NT2/D1 (cell line): Measurements from ENCODE around the gene CACNA1D.

ENCODE experiments used
- DNase-seq: peaks from one replicate; pipeline ENCODE4 v3.0.0-alpha.2; 2011; ENCODE audit warnings: low read depth, low spot score
- H3K27me3 ChIP-seq: 2 replicates; pipeline ENCODE4 v1.6.0; 2011; ENCODE audit warnings: mild to moderate bottlenecking; ENCODE audit not compliant: insufficient read length, insufficient read depth
- H3K36me3 ChIP-seq: 2 replicates; pipeline ENCODE4 v1.6.1; 2011; ENCODE audit warnings: mild to moderate bottlenecking, low read length, mixed read lengths; ENCODE audit not compliant: insufficient read depth, insufficient read length
- H3K4me1 ChIP-seq: 2 replicates; pipeline ENCODE4 v1.5.1; 2011; ENCODE audit not compliant: insufficient read depth, insufficient read length
- H3K4me3 ChIP-seq: 2 replicates; pipeline ENCODE4 v1.5.1; 2011; ENCODE audit warnings: low read depth; ENCODE audit not compliant: insufficient read length
- H3K9ac ChIP-seq: 2 replicates; pipeline ENCODE4 v1.6.0; 2011; ENCODE audit warnings: low read depth; ENCODE audit not compliant: insufficient read length
- H3K9me3 ChIP-seq: 2 replicates; pipeline ENCODE4 v1.5.1; 2011; ENCODE audit warnings: mild to moderate bottlenecking, low read length; ENCODE audit not compliant: insufficient read depth
- SUZ12 ChIP-seq: IDR thresholded peaks from 2 replicates; pipeline ENCODE4 v1.6.1; 2011; ENCODE audit not compliant: insufficient read length, insufficient read depth; ENCODE audit errors: extremely low read depth
- YY1 ChIP-seq: IDR thresholded peaks from 2 replicates; pipeline ENCODE4 v1.6.1; 2011; ENCODE audit not compliant: insufficient read length, insufficient read depth
- ZNF274 ChIP-seq: IDR thresholded peaks from 2 replicates; pipeline ENCODE4 v1.6.1; 2011; ENCODE audit warnings: mild to moderate bottlenecking, low read depth, low read length

The CACNA1D gene

GRCh38 chr3:53768478-53769459 lies 274.4 kb downstream of the CACNA1D start:
- H3K4me1 ChIP-seq, result peaks cover 7% of the 10 kb centered on the region
- H3K9ac ChIP-seq, result no peak overlapping the region
- no peaks in the 10 kb centered on the region for H3K27me3 ChIP-seq
- DNase-seq, result no peak
- no peaks in the 10 kb centered on the region for H3K9me3 ChIP-seq
- TF ChIP-seq YY1, result no peak
- no peak for TF ChIP-seq SUZ12
- TF ChIP-seq ZNF274, result no peak
- no peaks in the 10 kb centered on the region for H3K36me3 ChIP-seq
- no peak overlapping the region for H3K4me3 ChIP-seq

GRCh38 chr3:53772562-53772961 lies 278.2 kb downstream of the CACNA1D start:
- peaks cover 7% of the 10 kb centered on the region for H3K4me1 ChIP-seq
- H3K36me3 ChIP-seq, result no peaks in the 10 kb centered on the region
- H3K27me3 ChIP-seq, result no peaks in the 10 kb centered on the region
- no peak overlapping the region for H3K9ac ChIP-seq
- TF ChIP-seq YY1, result no peak
- no peak for TF ChIP-seq SUZ12
- TF ChIP-seq ZNF274, result no peak
- no peak overlapping the region for H3K4me3 ChIP-seq
- no peaks in the 10 kb centered on the region for H3K9me3 ChIP-seq
- DNase-seq, result no peak

- no peaks in the 10 kb centered on the region for H3K36me3 ChIP-seq
- H3K9me3 ChIP-seq, result no peaks in the 10 kb centered on the region
- no peak for TF ChIP-seq SUZ12
- no peak for TF ChIP-seq ZNF274
- no peak for TF ChIP-seq YY1
- H3K4me1 ChIP-seq, result peaks cover 7% of the 10 kb centered on the region
- no peak overlapping the region for H3K9ac ChIP-seq
- DNase-seq, result no peak
- H3K27me3 ChIP-seq, result no peaks in the 10 kb centered on the region
- no peak overlapping the region for H3K4me3 ChIP-seq
These were observed 278.6 kb downstream of the CACNA1D start for GRCh38 chr3:53773021-53773436.

- no peaks in the 10 kb centered on the region for H3K27me3 ChIP-seq
- TF ChIP-seq SUZ12 (no peak), ZNF274 (no peak), YY1 (no peak)
- no peak for DNase-seq
- H3K36me3 ChIP-seq, result no peaks in the 10 kb centered on the region
- H3K9ac ChIP-seq, result no peak overlapping the region
- no peaks in the 10 kb centered on the region for H3K9me3 ChIP-seq
- peaks cover 5% of the 10 kb centered on the region for H3K4me1 ChIP-seq
- H3K4me3 ChIP-seq, result no peak overlapping the region
These were observed 279.4 kb downstream of the CACNA1D start for GRCh38 chr3:53773611-53774368.

GRCh38 chr3:53774414-53774813 lies 280.0 kb downstream of the CACNA1D start:
- DNase-seq, result no peak
- H3K4me3 ChIP-seq, result no peak overlapping the region
- H3K4me1 ChIP-seq, result peaks cover 3% of the 10 kb centered on the region
- H3K27me3 ChIP-seq, result no peaks in the 10 kb centered on the region
- no peaks in the 10 kb centered on the region for H3K36me3 ChIP-seq
- no peak overlapping the region for H3K9ac ChIP-seq
- TF ChIP-seq YY1 (no peak), ZNF274 (no peak), SUZ12 (no peak)
- no peaks in the 10 kb centered on the region for H3K9me3 ChIP-seq

GRCh38 chr3:53775018-53775417 lies 280.6 kb downstream of the CACNA1D start:
- H3K4me1 ChIP-seq, result no peaks in the 10 kb centered on the region
- no peaks in the 10 kb centered on the region for H3K27me3 ChIP-seq
- DNase-seq, result no peak
- TF ChIP-seq ZNF274, result no peak
- no peak for TF ChIP-seq YY1
- no peak for TF ChIP-seq SUZ12
- H3K36me3 ChIP-seq, result no peaks in the 10 kb centered on the region
- H3K4me3 ChIP-seq, result no peak overlapping the region
- no peaks in the 10 kb centered on the region for H3K9me3 ChIP-seq
- H3K9ac ChIP-seq, result no peak overlapping the region

GRCh38 chr3:53775834-53776251 lies 281.4 kb downstream of the CACNA1D start:
- H3K9me3 ChIP-seq, result no peaks in the 10 kb centered on the region
- H3K27me3 ChIP-seq, result no peaks in the 10 kb centered on the region
- TF ChIP-seq SUZ12 (no peak), YY1 (no peak)
- H3K9ac ChIP-seq, result no peak overlapping the region
- H3K4me3 ChIP-seq, result no peak overlapping the region
- no peak for DNase-seq
- no peaks in the 10 kb centered on the region for H3K36me3 ChIP-seq
- H3K4me1 ChIP-seq, result no peaks in the 10 kb centered on the region
